Adrenal gland (tissue), 5 donors: ENCODE data around the gene TSPEAR.

Source experiments
- CTCF ChIP-seq, 6 experiments: fragments of 450-650 bp in 4 of 6; fragments of 200-600 bp in 2 of 6; sonication (generic) in 1 of 6; IDR thresholded peaks; 1 replicate in 5 of 6; 2 replicates in 1 of 6; pipeline versions ENCODE4 v1.5.1 to v1.8.0; 2016 to 2021; ENCODE audit warnings: antibody characterized with exemption in 6 of 6, mild to moderate bottlenecking in 2 of 6, moderate library complexity in 1 of 6
- POLR2A ChIP-seq, 2 donors: fragments of 450-650 bp; IDR thresholded peaks; one replicate each; pipeline ENCODE4 v1.6.1; 2017; ENCODE audit warnings: antibody characterized with exemption in 2 of 2, mild to moderate bottlenecking in 2 of 2, moderate library complexity in 1 of 2
- donor health status: DM: no; HTN: no; CAD: no.

GRCh38 chr21:44480200-44481053 is 230.9 kb downstream of the TSPEAR start:
- TF ChIP-seq CTCF (IDR thresholded peaks at IDR 0.05): no peak
- no peak for TF ChIP-seq POLR2A (IDR thresholded peaks at IDR 0.05)
